Caco-2 (cell line): ENCODE data around the gene MRPS22. TPM values are rescaled to one million over a fixed set of nuclear protein-coding genes. Genes with fewer than 3 reads are reported as not detected.

Source experiments
- BruUV-seq: library from RNA; stranded (reverse); fragments of 400-500 nt; replicated peaks from 2 replicates; lab custom pipeline; 2021; lab: Mats Ljungman, UMichigan
- CTCF ChIA-PET: fragments of 300-600 bp; sonication (Branson Sonifier 250); formaldehyde crosslinking; loops from one replicate; lab custom pipeline; 2022; ENCODE audit warnings: antibody characterized with exemption; lab: Charles Lee
- POLR2A ChIA-PET: fragments of 300-600 bp; sonication (Branson Sonifier 250); formaldehyde crosslinking; loops from one replicate; lab custom pipeline; 2022; ENCODE audit warnings: antibody characterized with exemption; lab: Charles Lee
- DNase-seq, 2 experiments: peaks; one replicate each; pipeline versions ENCODE4 v3.0.0 to v3.0.0-alpha.2; 2020 to 2022
- H3K27me3 ChIP-seq: replicated peaks from 2 replicates; pipeline ENCODE4 v1.6.0; 2011; ENCODE audit warnings: low read length; ENCODE audit not compliant: control insufficient read depth, insufficient read depth
- H3K36me3 ChIP-seq: 2 replicates; pipeline ENCODE4 v1.5.1; 2011; ENCODE audit warnings: low read length; ENCODE audit not compliant: control insufficient read depth, insufficient read depth
- H3K4me1 ChIP-seq: fragments of 250-450 bp; sonication (Bioruptor Pico); 2 replicates; pipeline ENCODE4 v1.5.1; 2020; ENCODE audit warnings: mild to moderate bottlenecking
- H3K4me3 ChIP-seq: 2 replicates; pipeline ENCODE4 v1.5.1; 2011; ENCODE audit warnings: low read depth, mild to moderate bottlenecking, control low read depth, low read length
- H3K9me3 ChIP-seq: fragments of 250-450 bp; sonication (Bioruptor Pico); 2 replicates; pipeline ENCODE4 v1.5.1; 2020; ENCODE audit warnings: mild to moderate bottlenecking, moderate library complexity
- H3K27ac Mint-ChIP-seq: one replicate; pipeline ENCODE4 v1.8.0; 2022; ENCODE audit warnings: mixed read lengths; ENCODE audit not compliant: unreplicated experiment
- H3K27me3 Mint-ChIP-seq: one replicate; pipeline ENCODE4 v1.8.0; 2022; ENCODE audit warnings: mixed read lengths; ENCODE audit not compliant: insufficient read depth, unreplicated experiment
- H3K36me3 Mint-ChIP-seq: one replicate; pipeline ENCODE4 v1.8.0; 2022; ENCODE audit warnings: mild to moderate bottlenecking, mixed read lengths; ENCODE audit not compliant: insufficient read depth, unreplicated experiment
- H3K4me1 Mint-ChIP-seq: one replicate; pipeline ENCODE4 v1.8.0; 2022; ENCODE audit warnings: low read depth, mixed read lengths; ENCODE audit not compliant: unreplicated experiment
- H3K4me3 Mint-ChIP-seq: one replicate; pipeline ENCODE4 v1.8.0; 2022; ENCODE audit warnings: mild to moderate bottlenecking, moderate library complexity, mixed read lengths; ENCODE audit not compliant: unreplicated experiment
- H3K9me3 Mint-ChIP-seq: one replicate; pipeline ENCODE4 v1.8.0; 2022; ENCODE audit warnings: mixed read lengths; ENCODE audit not compliant: unreplicated experiment
- CTCF ChIP-seq, 2 experiments: fragments of 200-600 bp in 1 of 2; IDR thresholded peaks; 1 replicate in 1 of 2; 2 replicates in 1 of 2; pipeline versions ENCODE4 v1.5.1 to v1.8.0; 2011 to 2022; ENCODE audit warnings: antibody characterized with exemption in 1 of 2, control low read depth in 1 of 2, inconsistent platforms in 1 of 2, low read depth in 1 of 2, low read length in 1 of 2, mild to moderate bottlenecking in 1 of 2, moderate library complexity in 1 of 2; ENCODE audit not compliant: insufficient read depth in 1 of 2, severe bottlenecking in 1 of 2, unreplicated experiment in 1 of 2
- intact Hi-C: fragments of 100-400 bp; cut with micrococcal nuclease; formaldehyde crosslinking; loops from one replicate; pipeline ENCODE4 v1.10.0; 2022; ENCODE audit not compliant: unreplicated experiment
- total RNA-seq: library from RNA; stranded (reverse); gene quantifications from 2 replicates; pipeline ENCODE4 v1.2.3, GENCODE V29; 2022

Gene MRPS22
- total RNA-seq, 1 experiment from 2014 or later: 63.9 TPM

DNA sequence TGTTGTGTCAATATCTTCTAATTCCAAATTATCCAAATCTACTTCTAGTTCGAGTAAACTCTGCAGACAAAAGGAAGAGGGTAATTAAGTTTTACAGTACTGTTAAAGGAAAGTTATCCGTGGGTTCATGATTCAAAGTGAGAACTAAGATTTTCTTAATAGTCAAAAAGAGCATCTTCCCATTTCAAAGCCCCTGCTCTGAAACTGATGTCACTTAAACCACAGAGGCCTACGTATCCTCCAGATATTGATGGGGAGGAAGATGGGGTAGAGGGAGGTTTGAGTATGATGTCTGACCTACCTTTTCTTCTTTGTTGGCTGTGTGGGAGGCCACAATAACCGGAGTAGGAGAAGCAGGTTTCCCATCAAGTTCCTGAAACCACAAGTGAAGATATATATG, 14.1 kb downstream of the MRPS22 start:
- CTCF ChIA-PET: no interaction called here
- H3K36me3 ChIP-seq: peaks cover 7% of the 10 kb centered on the region

GRCh38 chr3:139358841-139359562, 15.2 kb downstream of the MRPS22 start:
- no peaks in the 10 kb centered on the region for H3K4me1 Mint-ChIP-seq
- POLR2A ChIA-PET: no interaction called here
- no TSS peak for BruUV-seq
- Histone ChIP-seq H3K4me1 (no peaks in the 10 kb centered on the region), H3K9me3 (no peaks in the 10 kb centered on the region), H3K4me3 (no peak overlapping the region), H3K27me3 (no peaks in the 10 kb centered on the region), H3K36me3 (peaks cover 7% of the 10 kb centered on the region)
- no peak overlapping the region for H3K27ac Mint-ChIP-seq
- H3K27me3 Mint-ChIP-seq: no peaks in the 10 kb centered on the region
- H3K9me3 Mint-ChIP-seq: no peaks in the 10 kb centered on the region
- H3K36me3 Mint-ChIP-seq: peaks cover 93% of the 10 kb centered on the region
- no peak for DNase-seq
- intact Hi-C loops: no loop called here
- CTCF ChIA-PET: interaction anchor here (0.7 kb wide), 1 partner anchor 360 kb away, joined by 3 read pairs; no protein-coding TSS in a partner anchor
- TF ChIP-seq CTCF (IDR thresholded peaks at IDR 0.05; ENCODE audit: insufficient read depth in 1 of 2, low read depth in 1 of 2, low read length in 1 of 2, severe bottlenecking in 1 of 2, unreplicated experiment in 1 of 2): no peak
- no peak overlapping the region for H3K4me3 Mint-ChIP-seq

More for the DNA sequence above, 14.1 kb downstream of the MRPS22 start:
- Mint-ChIP-seq H3K9me3 (no peaks in the 10 kb centered on the region), H3K27me3 (no peaks in the 10 kb centered on the region), H3K4me1 (no peaks in the 10 kb centered on the region), H3K36me3 (peaks cover 93% of the 10 kb centered on the region), H3K4me3 (no peak overlapping the region), H3K27ac (no peak overlapping the region)
- Histone ChIP-seq H3K9me3 (no peaks in the 10 kb centered on the region), H3K4me1 (no peaks in the 10 kb centered on the region), H3K27me3 (no peaks in the 10 kb centered on the region), H3K4me3 (no peak overlapping the region)
- no peak for DNase-seq
- POLR2A ChIA-PET: no interaction called here
- intact Hi-C loops: no loop called here
- no TSS peak for BruUV-seq
- TF ChIP-seq CTCF (IDR thresholded peaks at IDR 0.05; ENCODE audit: insufficient read depth in 1 of 2, low read depth in 1 of 2, low read length in 1 of 2, severe bottlenecking in 1 of 2, unreplicated experiment in 1 of 2): no peak

DNA sequence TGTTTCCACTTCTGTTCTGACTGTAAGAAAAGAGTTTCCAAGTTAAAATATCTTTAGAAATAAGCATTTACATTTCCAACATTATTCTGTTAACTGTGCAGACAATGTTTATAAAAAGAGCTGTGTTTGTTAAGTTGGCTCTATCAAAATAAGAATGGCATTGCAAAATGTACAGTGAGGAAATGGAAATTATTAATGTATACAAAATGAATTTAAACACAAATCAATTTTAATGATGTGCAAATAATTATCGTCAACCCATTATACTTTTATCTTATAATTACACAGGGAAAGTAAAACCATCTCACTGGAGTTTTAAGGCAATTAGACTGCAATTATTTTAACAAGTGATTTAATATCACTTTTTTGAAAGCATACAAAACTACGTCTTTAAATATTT, 17.5 kb downstream of the MRPS22 start:
- H3K36me3 ChIP-seq: peaks cover 4% of the 10 kb centered on the region; the same call in 1 of the 2 replicates
- H3K4me3 ChIP-seq: no peak overlapping the region
- Mint-ChIP-seq H3K27me3 (no peaks in the 10 kb centered on the region), H3K4me3 (no peak overlapping the region), H3K9me3 (no peaks in the 10 kb centered on the region), H3K27ac (no peak overlapping the region), H3K36me3 (peaks cover 90% of the 10 kb centered on the region), H3K4me1 (no peaks in the 10 kb centered on the region)
- no peak for DNase-seq
- POLR2A ChIA-PET: interaction anchor here (0.6 kb wide), 1 partner anchor 81 kb away, joined by 3 read pairs; no protein-coding TSS in a partner anchor
- intact Hi-C loops: no loop called here
- CTCF ChIA-PET: no interaction called here
- no peaks in the 10 kb centered on the region for H3K4me1 ChIP-seq
- no peaks in the 10 kb centered on the region for H3K9me3 ChIP-seq
- H3K27me3 ChIP-seq: no peaks in the 10 kb centered on the region
- no peak for TF ChIP-seq CTCF (IDR thresholded peaks at IDR 0.05; ENCODE audit: insufficient read depth in 1 of 2, low read depth in 1 of 2, low read length in 1 of 2, severe bottlenecking in 1 of 2, unreplicated experiment in 1 of 2)
- no TSS peak for BruUV-seq
